ENCODE data around the gene CCNC. TPM values are rescaled to one million over a fixed set of nuclear protein-coding genes. Genes with fewer than 3 reads are reported as not detected.

Gene CCNC
- total RNA-seq, 1 experiment from 2014 or later: 76.5 TPM

DNA sequence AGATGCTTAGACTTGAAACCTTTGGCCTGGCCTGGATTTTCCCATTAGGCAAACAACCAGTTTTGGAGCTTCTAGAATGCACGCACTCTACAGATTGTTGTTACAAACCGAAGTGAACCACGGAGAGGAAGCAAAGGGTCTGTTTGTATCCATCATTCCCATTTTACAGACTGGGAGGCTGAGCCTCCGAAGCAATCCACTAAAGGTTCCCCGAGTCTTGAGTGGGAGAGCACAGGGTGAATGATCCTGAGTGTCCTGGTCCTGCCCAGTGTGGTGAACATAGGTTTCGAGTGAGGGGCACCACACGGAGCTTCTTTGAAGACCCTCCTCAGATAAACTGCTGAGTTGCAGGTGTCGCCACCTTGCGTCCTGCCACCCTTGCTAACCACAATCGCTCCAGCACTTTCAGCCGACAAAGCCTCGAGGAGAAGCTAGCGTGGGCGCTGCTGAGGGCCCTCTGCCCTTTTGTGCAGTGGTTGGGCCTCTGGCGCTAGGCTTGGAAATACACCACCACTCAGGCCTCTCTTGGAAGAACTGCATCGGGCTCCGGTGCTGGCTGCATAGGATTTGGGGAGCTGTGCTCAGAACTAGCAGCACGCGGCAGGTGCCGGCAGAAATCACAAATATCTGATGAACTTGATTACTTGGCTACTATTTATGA is 36.7 kb upstream of the CCNC start:
- no TSS peak for BruUV-seq (replicated peaks)
- Mint-ChIP-seq H3K9me3 (ENCODE audit: unreplicated experiment) (no peaks in the 10 kb centered on the region), H3K27me3 (ENCODE audit: insufficient read depth, unreplicated experiment) (peaks cover 77% of the 10 kb centered on the region), H3K27ac (ENCODE audit: low read depth, unreplicated experiment) (no peak overlapping the region), H3K4me3 (ENCODE audit: unreplicated experiment) (no peak overlapping the region), H3K36me3 (ENCODE audit: insufficient read depth, unreplicated experiment) (no peaks in the 10 kb centered on the region), H3K4me1 (ENCODE audit: insufficient read depth, unreplicated experiment) (no peaks in the 10 kb centered on the region)
- POLR2A ChIA-PET: no interaction called here
- DNase-seq (ENCODE audit: unreplicated experiment): no peak
- no peak for TF ChIP-seq CTCF (IDR thresholded peaks at IDR 0.05; ENCODE audit: unreplicated experiment)
- CTCF ChIA-PET: no interaction called here
- intact Hi-C loops (cut with micrococcal nuclease): no loop called here

DNA sequence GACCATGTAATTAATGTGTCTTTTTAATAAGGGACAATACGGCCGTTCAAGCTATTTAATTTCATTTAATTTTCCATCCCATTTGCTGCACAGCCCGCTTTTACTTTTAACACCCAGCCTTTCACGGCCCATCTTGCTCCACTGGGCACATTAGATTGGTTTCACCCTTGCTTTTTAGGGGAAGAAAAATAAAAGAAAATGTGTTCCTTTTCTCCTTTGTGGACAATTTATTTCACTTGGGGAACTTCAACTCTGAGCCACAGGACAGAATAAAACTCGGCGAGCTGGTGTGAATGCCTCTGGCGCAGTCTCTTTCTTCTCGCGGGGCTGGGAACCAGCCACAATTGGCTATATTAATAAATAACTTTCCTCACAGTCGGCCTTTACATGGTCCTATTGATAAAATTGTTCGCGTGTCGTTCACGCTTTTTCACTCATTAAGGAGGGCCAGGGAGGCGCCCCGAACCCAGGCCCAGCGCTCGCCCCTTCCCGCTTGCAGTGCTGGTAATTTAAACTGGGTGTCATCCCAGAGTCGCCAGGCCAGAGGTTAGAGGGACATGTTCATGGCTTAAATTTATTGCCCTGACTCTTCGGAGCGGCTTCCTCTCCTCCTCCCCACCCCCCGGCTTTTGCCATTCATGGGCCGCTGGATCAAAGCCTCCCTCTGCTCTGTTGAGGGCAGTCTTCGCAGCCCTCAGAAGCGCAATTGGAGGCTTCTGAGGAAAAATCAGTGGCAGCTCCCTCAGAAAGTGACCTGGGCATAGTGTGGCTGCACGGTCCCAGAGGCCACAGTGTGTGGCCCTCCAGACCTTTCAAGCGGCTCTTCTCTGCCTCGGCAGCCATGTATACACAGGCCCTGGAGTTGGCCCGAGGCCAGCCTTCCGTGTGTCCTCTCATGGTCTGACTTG is 36.0 kb upstream of the CCNC start:
- CTCF ChIA-PET: no interaction called here
- intact Hi-C loops (cut with micrococcal nuclease): no loop called here
- Mint-ChIP-seq H3K27me3 (ENCODE audit: insufficient read depth, unreplicated experiment) (peaks cover 77% of the 10 kb centered on the region), H3K4me3 (ENCODE audit: unreplicated experiment) (no peak overlapping the region), H3K4me1 (ENCODE audit: insufficient read depth, unreplicated experiment) (no peaks in the 10 kb centered on the region), H3K9me3 (ENCODE audit: unreplicated experiment) (no peaks in the 10 kb centered on the region), H3K36me3 (ENCODE audit: insufficient read depth, unreplicated experiment) (no peaks in the 10 kb centered on the region), H3K27ac (ENCODE audit: low read depth, unreplicated experiment) (no peak overlapping the region)
- POLR2A ChIA-PET: no interaction called here
- no peak for TF ChIP-seq CTCF (IDR thresholded peaks at IDR 0.05; ENCODE audit: unreplicated experiment)
- no peak for DNase-seq (ENCODE audit: unreplicated experiment)
- BruUV-seq (replicated peaks): no TSS peak

DNA sequence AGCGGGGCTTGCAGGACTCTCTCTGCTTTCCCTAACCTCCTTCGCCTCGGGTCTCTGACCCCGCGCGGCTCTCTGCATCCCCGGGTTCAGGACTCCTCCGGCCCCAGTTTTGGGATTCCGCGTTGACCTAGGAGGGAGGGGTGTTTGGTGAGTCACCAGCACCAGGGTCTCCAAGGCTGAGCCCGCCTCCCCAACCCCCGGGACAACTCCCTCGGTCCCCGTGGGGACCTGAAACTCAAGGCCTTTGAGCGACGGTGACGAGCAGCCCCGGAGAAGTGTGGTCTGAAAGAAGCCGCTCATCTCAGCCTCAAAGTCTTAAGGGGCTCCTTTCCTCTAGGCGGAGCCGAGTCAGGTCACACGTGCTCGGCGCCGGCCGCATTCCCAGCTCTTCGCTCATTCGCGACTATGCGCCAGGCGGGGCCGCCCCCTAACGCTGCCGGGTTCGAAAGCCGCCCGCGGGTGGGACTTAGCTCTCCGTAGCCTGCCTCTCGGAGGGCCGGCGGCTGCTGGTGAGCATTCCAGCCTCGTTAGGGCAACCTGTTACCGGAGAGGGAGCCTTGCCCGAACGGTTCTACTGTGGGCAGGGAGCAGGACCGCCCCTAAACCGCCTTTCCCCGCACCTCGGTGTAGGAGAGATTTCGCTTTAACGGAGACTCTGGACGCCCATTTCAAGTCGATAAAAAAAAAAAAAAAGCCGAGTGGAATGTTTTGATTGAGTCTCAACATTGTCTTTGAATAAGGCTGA is 35.1 kb upstream of the CCNC start:
- POLR2A ChIA-PET: no interaction called here
- Mint-ChIP-seq H3K4me1 (ENCODE audit: insufficient read depth, unreplicated experiment) (no peaks in the 10 kb centered on the region), H3K27me3 (ENCODE audit: insufficient read depth, unreplicated experiment) (peaks cover 77% of the 10 kb centered on the region), H3K27ac (ENCODE audit: low read depth, unreplicated experiment) (no peak overlapping the region), H3K4me3 (ENCODE audit: unreplicated experiment) (no peak overlapping the region), H3K9me3 (ENCODE audit: unreplicated experiment) (no peaks in the 10 kb centered on the region), H3K36me3 (ENCODE audit: insufficient read depth, unreplicated experiment) (no peaks in the 10 kb centered on the region)
- TF ChIP-seq CTCF (IDR thresholded peaks at IDR 0.05; ENCODE audit: unreplicated experiment): no peak
- DNase-seq (ENCODE audit: unreplicated experiment): no peak
- BruUV-seq (replicated peaks): no TSS peak
- intact Hi-C loops (cut with micrococcal nuclease): no loop called here
- CTCF ChIA-PET: no interaction called here

All from MCF 10A (cell line).